Upper lobe of right lung (tissue), 1 donor: ENCODE measurements around the gene MAP3K21. TPM values are rescaled to one million over a fixed set of nuclear protein-coding genes. Genes with fewer than 3 reads are reported as not detected.

ENCODE experiments used
- ATAC-seq: fragments of 200-7000 bp; cut with Tn5 transposase; one replicate; pipeline ENCODE4 v1.9.1; 2020; ENCODE audit warnings: mild to moderate bottlenecking, moderate library complexity
- DNase-seq: peaks from one replicate; pipeline ENCODE4 v3.0.0-alpha.2; 2020
- H3K27ac ChIP-seq: fragments of 200-600 bp; one replicate; pipeline ENCODE4 v1.8.0; 2022
- H3K27me3 ChIP-seq: fragments of 200-600 bp; one replicate; pipeline ENCODE4 v1.8.0; 2022; ENCODE audit warnings: mild to moderate bottlenecking
- H3K36me3 ChIP-seq: fragments of 200-600 bp; one replicate; pipeline ENCODE4 v1.8.0; 2022
- H3K4me1 ChIP-seq: fragments of 200-600 bp; one replicate; pipeline ENCODE4 v1.8.0; 2022
- H3K4me3 ChIP-seq: fragments of 200-600 bp; one replicate; pipeline ENCODE4 v1.8.0; 2022; ENCODE audit warnings: mild to moderate bottlenecking
- H3K9me3 ChIP-seq: fragments of 200-600 bp; one replicate; pipeline ENCODE4 v1.8.0; 2022
- CTCF ChIP-seq: fragments of 200-600 bp; IDR thresholded peaks from one replicate; pipeline ENCODE4 v1.8.0; 2022; ENCODE audit warnings: antibody characterized with exemption
- intact Hi-C: fragments of 100-400 bp; cut with DNase I; formaldehyde crosslinking; loops from one replicate; pipeline ENCODE4 v1.11.0; 2022
- total RNA-seq: library from RNA; stranded (reverse); fragmentation: NEBNext Ultra II Directional; extraction: Animal tissue kit (Norgen Biotek cat#: 25700); gene quantifications from one replicate; pipeline ENCODE4 v1.2.1, GENCODE V29; 2021
- donor health status: DM: no; HTN: yes; CAD: no; lungs with severe emphysema.

Gene MAP3K21
- total RNA-seq, 1 donor from 2014 or later: 9.1 TPM

GRCh38 chr1:233326811-233327650 lies 493 bp upstream of the MAP3K21 start:
- no peak for TF ChIP-seq CTCF
- Histone ChIP-seq H3K4me3 (peak overlapping the region; percentile 63), H3K27me3 (peaks cover 6% of the 10 kb centered on the region), H3K36me3 (no peaks in the 10 kb centered on the region), H3K9me3 (no peaks in the 10 kb centered on the region), H3K4me1 (peaks cover 6% of the 10 kb centered on the region), H3K27ac (no peak overlapping the region)
- DNase-seq: peak; percentile 99
- peak; percentile 96 for ATAC-seq
- intact Hi-C loops: no loop called here

- peak; percentile 78 for DNase-seq
- Histone ChIP-seq H3K27me3 (peaks cover 6% of the 10 kb centered on the region), H3K4me3 (peak overlapping the region; percentile 63), H3K4me1 (peaks cover 6% of the 10 kb centered on the region), H3K36me3 (no peaks in the 10 kb centered on the region), H3K9me3 (no peaks in the 10 kb centered on the region), H3K27ac (peak overlapping the region; percentile 80)
- intact Hi-C loops: no loop called here
- no peak for TF ChIP-seq CTCF
- ATAC-seq: peak; percentile 46
Observed at GRCh38 chr1:233328142-233328921, 808 bp downstream of the MAP3K21 start.

GRCh38 chr1:233331676-233332519 lies 4.4 kb downstream of the MAP3K21 start:
- no peak for ATAC-seq
- H3K4me3 ChIP-seq: no peak overlapping the region
- no peak overlapping the region for H3K27ac ChIP-seq
- no peaks in the 10 kb centered on the region for H3K36me3 ChIP-seq
- peaks cover 6% of the 10 kb centered on the region for H3K4me1 ChIP-seq
- intact Hi-C loops: no loop called here
- DNase-seq: no peak
- H3K27me3 ChIP-seq: peaks cover 6% of the 10 kb centered on the region
- H3K9me3 ChIP-seq: no peaks in the 10 kb centered on the region
- TF ChIP-seq CTCF: no peak

- ATAC-seq: no peak
- H3K9me3 ChIP-seq: no peaks in the 10 kb centered on the region
Observed at GRCh38 chr1:233333086-233333485, 5.6 kb downstream of the MAP3K21 start.

More at GRCh38 chr1:233333086-233333485, 5.6 kb downstream of the MAP3K21 start:
- DNase-seq: no peak
- H3K36me3 ChIP-seq: no peaks in the 10 kb centered on the region
- TF ChIP-seq CTCF: no peak
- H3K4me1 ChIP-seq: peaks cover 6% of the 10 kb centered on the region
- H3K27me3 ChIP-seq: peaks cover 6% of the 10 kb centered on the region
- intact Hi-C loops: no loop called here
- H3K27ac ChIP-seq: no peak overlapping the region
- no peak overlapping the region for H3K4me3 ChIP-seq
